Measurements from ENCODE around the gene GLUD1.
"Not testable (repeated sequence)": the region's sequence is repeated elsewhere in the genome, so short reads cannot be mapped to it uniquely, and the experiment has no call there.

The GLUD1 gene

GRCh38 chr10:87094373-87095235 is at the start of gene GLUD1, which contains the start of gene SHLD2:
Gene GLUD1, minus strand, starts transcription at chr10:87094843. Its CDS starts 74 bp downstream, at chr10:87094769.
Gene SHLD2, plus strand, starts transcription at chr10:87095206. Its CDS starts 56,149 bp downstream, at chr10:87151355.
- peak; percentile 82 for DNase-seq

- DNase-seq, result not testable (repeated sequence)
Observed at GRCh38 chr10:87143109-87143418, 48.4 kb upstream of the GLUD1 start.

- DNase-seq, result not testable (repeated sequence)
Observed at GRCh38 chr10:87142230-87143108, 47.8 kb upstream of the GLUD1 start.

- DNase-seq, result not testable (repeated sequence)
Observed at GRCh38 chr10:87137478-87137877, 42.8 kb upstream of the GLUD1 start.

GRCh38 chr10:87134440-87134839 is 39.8 kb upstream of the GLUD1 start:
- DNase-seq, result not testable (repeated sequence)

GRCh38 chr10:87133936-87134335 is 39.3 kb upstream of the GLUD1 start:
- DNase-seq, result not testable (repeated sequence)

- not testable (repeated sequence) for DNase-seq
Observed at GRCh38 chr10:87132176-87132575, 37.5 kb upstream of the GLUD1 start.

- not testable (repeated sequence) for DNase-seq
Observed at GRCh38 chr10:87127607-87128156, 33.0 kb upstream of the GLUD1 start.

GRCh38 chr10:87127048-87127447 is 32.4 kb upstream of the GLUD1 start:
- not testable (repeated sequence) for DNase-seq

- not testable (repeated sequence) for DNase-seq
Observed at GRCh38 chr10:87123351-87123750, 28.7 kb upstream of the GLUD1 start.

- not testable (repeated sequence) for DNase-seq
Observed at GRCh38 chr10:87119029-87119428, 24.4 kb upstream of the GLUD1 start.

- not testable (repeated sequence) for DNase-seq
Observed at GRCh38 chr10:87118122-87118521, 23.5 kb upstream of the GLUD1 start.

- DNase-seq, result no peak
Observed at GRCh38 chr10:87105446-87106124, 10.9 kb upstream of the GLUD1 start.

- DNase-seq, result not testable (repeated sequence)
Observed at GRCh38 chr10:87104727-87105126, 10.1 kb upstream of the GLUD1 start.

GRCh38 chr10:87101996-87102395 is 7.4 kb upstream of the GLUD1 start:
- DNase-seq, result no peak

- DNase-seq, result peak; percentile 64
Observed at GRCh38 chr10:87095236-87095945, 748 bp upstream of the GLUD1 start.

GRCh38 chr10:87093632-87094372 is 841 bp downstream of the GLUD1 start:
- DNase-seq, result no peak

- peak; percentile 53 for DNase-seq
Observed at GRCh38 chr10:87092861-87093631, 1.6 kb downstream of the GLUD1 start.

GRCh38 chr10:87092376-87092860 is 2.2 kb downstream of the GLUD1 start:
- DNase-seq, result peak; percentile 43

- DNase-seq, result no peak
Observed at GRCh38 chr10:87090779-87091178, 3.9 kb downstream of the GLUD1 start.

Measured in kidney glomerular epithelial cell (primary cell).